Measurements from ENCODE around the gene PRDX3.

Gene PRDX3

GRCh38 chr10:119133949-119134348 is 44.7 kb downstream of the PRDX3 start:
- TF ChIP-seq TEAD4 (IDR thresholded peaks at IDR 0.05) (no peak), USF1 (IDR thresholded peaks at IDR 0.05) (no peak), YY1 (IDR thresholded peaks at IDR 0.05; ENCODE audit: low read depth) (no peak), TCF12 (IDR thresholded peaks at IDR 0.05; ENCODE audit: low read depth) (no peak), CEBPB (IDR thresholded peaks at IDR 0.05) (no peak), CREB1 (IDR thresholded peaks at IDR 0.05; ENCODE audit: low read depth) (no peak), NFIC (IDR thresholded peaks at IDR 0.05) (no peak), TAF1 (IDR thresholded peaks at IDR 0.05; ENCODE audit: low read depth) (no peak), ZBTB7A (IDR thresholded peaks at IDR 0.05; ENCODE audit: low read depth) (no peak), EP300 (IDR thresholded peaks at IDR 0.05; ENCODE audit: borderline replicate concordance) (no peak), EGR1 (IDR thresholded peaks at IDR 0.05) (no peak), RAD21 (IDR thresholded peaks at IDR 0.05; ENCODE audit: low read depth) (no peak), REST (IDR thresholded peaks at IDR 0.05; ENCODE audit: low read depth) (no peak)
- TF ChIP-seq, protein P1, sequence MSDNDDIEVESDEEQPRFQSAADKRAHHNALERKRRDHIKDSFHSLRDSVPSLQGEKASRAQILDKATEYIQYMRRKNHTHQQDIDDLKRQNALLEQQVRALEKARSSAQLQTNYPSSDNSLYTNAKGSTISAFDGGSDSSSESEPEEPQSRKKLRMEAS (IDR thresholded peaks at IDR 0.05), result no peak

DNA sequence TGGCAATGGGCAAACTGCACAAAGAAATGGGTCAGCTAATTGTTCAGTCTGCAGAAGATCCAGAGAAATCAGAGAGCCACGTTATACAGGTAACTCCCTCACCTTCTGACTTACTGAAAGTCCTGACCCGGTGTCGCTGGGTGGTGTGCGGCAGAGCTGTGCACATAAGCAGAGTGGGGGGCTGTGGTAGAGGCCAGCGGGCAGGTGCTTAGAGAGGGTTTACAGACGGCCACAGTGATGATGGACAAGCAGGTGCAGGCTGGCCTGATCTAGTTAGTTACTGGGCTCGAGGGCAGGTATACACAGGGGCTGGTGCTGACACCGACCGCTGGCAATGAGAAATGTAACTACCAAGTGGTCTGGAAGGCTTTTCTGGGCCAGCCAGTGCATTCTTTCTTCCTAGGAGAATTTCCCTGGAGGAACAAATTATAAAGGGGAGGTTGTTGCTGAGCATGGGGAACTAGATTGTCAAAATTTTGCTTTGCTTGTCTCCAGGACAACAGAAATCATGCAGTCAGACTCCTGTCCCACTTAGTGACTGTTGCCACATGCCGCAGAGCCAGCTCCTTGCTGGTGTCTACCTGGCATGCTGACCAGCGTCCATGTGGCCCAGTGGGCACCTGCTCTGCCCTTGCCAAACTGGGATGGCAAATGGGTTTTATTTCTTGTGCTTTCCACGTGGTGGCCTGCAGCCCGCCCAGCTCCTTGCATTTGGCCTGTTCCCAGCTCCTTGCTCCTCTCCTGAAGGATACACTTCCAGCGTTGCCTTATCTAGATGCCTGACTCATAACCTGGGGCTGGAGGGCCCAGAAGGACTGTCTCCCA is 45.9 kb downstream of the PRDX3 start:
- TF ChIP-seq TEAD4 (IDR thresholded peaks at IDR 0.05) (no peak), USF1 (IDR thresholded peaks at IDR 0.05) (no peak), ZBTB7A (IDR thresholded peaks at IDR 0.05; ENCODE audit: low read depth) (no peak), RAD21 (IDR thresholded peaks at IDR 0.05; ENCODE audit: low read depth) (no peak), EGR1 (IDR thresholded peaks at IDR 0.05) (no peak), CREB1 (IDR thresholded peaks at IDR 0.05; ENCODE audit: low read depth) (no peak), CEBPB (IDR thresholded peaks at IDR 0.05) (no peak), REST (IDR thresholded peaks at IDR 0.05; ENCODE audit: low read depth) (no peak), TCF12 (IDR thresholded peaks at IDR 0.05; ENCODE audit: low read depth) (no peak), TAF1 (IDR thresholded peaks at IDR 0.05; ENCODE audit: low read depth) (no peak), FOXM1 (IDR thresholded peaks at IDR 0.05; ENCODE audit: borderline replicate concordance, low read depth) (no peak), NFIC (IDR thresholded peaks at IDR 0.05) (no peak), EP300 (IDR thresholded peaks at IDR 0.05; ENCODE audit: borderline replicate concordance) (no peak), YY1 (IDR thresholded peaks at IDR 0.05; ENCODE audit: low read depth) (no peak)
- TF ChIP-seq, protein P1 (IDR thresholded peaks at IDR 0.05), result no peak

DNA sequence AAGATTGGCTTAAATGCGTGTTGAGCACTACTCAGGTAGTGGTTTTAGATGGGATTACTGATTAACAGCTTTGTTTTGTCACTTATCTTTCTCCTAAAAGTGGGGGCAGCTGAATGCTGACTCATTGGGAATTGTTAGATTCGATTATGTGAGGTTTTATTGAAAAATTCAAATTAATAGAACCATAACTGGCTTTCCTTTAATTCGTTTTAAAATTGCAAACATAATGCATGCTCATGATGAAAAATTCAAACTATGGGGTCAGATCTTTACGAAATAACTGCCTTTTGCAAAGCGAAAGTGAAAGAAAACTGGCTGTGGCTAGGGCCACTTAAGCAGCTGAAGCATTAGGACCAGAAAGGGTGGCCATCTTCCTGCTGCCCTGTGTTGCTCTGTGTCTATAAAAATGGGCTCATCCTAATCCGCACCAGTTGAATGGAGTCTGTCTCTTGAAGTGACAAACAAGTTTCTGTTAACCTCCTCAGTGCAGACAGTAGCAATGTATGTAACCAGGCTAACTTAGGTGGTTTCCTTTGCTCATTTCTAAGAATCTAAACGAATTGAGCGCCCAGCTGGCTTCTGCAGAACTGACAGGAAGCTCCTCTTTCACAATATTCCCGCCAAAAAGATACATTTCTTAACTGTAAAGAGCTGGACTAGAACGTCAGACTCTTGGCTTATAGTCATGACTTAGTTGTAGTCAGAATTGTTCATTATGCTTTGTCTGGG is 46.9 kb downstream of the PRDX3 start:
- TF ChIP-seq, protein P1 (IDR thresholded peaks at IDR 0.05), result no peak
- TF ChIP-seq REST (IDR thresholded peaks at IDR 0.05; ENCODE audit: low read depth) (no peak), CEBPB (IDR thresholded peaks at IDR 0.05) (no peak), TEAD4 (IDR thresholded peaks at IDR 0.05) (no peak), FOXM1 (IDR thresholded peaks at IDR 0.05; ENCODE audit: borderline replicate concordance, low read depth) (no peak), EGR1 (IDR thresholded peaks at IDR 0.05) (no peak), TCF12 (IDR thresholded peaks at IDR 0.05; ENCODE audit: low read depth) (no peak), CREB1 (IDR thresholded peaks at IDR 0.05; ENCODE audit: low read depth) (no peak)

Data from Ishikawa (cell line).